Dedifferentiated amniotic fluid mesenchymal stem cell (primary cell): Measurements from ENCODE around the gene NDUFS8.

Experiments
- DNase-seq: peaks from one replicate; pipeline ENCODE4 v3.0.0-alpha.2; 2016; ENCODE audit errors: extremely low spot score

NDUFS8 gene

DNA sequence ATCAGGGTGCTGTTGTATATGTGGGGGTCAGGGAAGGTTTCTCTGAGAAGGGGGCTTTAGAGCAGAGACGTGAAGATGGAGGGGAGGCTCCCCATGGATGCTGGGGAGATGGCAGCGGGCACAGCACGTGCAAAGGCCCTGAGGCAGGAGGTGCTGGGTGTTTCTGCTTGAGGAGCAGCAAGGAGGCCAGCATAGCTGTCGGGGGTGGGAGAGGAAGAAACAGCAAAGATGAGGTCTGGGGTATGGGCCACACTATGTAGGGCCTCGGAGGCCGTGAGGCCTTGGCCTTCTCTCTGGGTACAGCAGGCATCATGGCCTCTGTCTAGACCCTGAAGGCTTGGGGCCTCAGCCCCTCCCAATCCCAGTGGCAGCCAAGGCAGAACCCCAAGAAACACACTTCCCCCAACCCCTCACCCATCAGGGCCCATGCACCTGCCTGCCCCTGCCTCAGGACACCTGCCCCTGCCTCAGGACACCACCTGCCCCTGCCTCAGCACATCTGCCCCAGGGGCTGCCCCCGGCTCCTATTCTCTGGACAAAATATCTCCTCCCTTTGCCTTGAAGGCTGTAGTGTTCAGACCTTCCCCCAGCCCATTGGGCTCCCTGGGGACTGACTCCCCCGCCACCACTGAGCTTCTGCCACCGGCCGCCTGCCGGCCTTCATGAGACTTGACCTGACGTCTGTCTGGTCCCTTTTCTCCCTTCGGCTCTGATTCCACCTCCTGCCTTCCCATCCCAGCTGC lies 14.1 kb upstream of the NDUFS8 start:
- DNase-seq, result no peak

- DNase-seq, result no peak
Observed at GRCh38 chr11:68016904-68017817, 13.3 kb upstream of the NDUFS8 start.

- no peak for DNase-seq
Observed at GRCh38 chr11:68017980-68018729, 12.3 kb upstream of the NDUFS8 start.

DNA sequence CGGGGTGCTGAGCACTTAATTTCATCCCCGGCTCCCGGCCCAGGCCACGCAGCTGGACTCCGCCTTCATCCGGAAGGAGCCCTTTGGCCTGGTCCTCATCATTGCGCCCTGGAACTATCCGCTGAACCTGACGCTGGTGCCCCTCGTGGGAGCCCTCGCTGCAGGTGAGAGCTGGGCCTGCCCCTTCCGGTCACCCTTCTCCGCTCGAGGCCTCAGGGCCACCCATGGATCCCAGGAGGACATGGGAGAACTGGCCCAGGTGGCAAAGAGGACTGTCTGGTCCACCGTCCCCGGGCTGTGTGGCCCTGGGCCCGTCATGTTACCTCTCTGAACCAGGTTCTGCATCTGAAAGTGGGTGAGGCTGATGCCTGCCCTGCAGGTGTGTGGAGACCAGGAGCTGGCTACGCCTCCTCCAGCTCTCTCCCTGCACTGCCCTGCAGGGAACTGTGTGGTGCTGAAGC lies 11.7 kb upstream of the NDUFS8 start:
- DNase-seq, result no peak

GRCh38 chr11:68019486-68019885 lies 11.0 kb upstream of the NDUFS8 start:
- no peak for DNase-seq

GRCh38 chr11:68020575-68020974 lies 9.9 kb upstream of the NDUFS8 start:
- no peak for DNase-seq

GRCh38 chr11:68021167-68021787 lies 9.2 kb upstream of the NDUFS8 start:
- no peak for DNase-seq

DNA sequence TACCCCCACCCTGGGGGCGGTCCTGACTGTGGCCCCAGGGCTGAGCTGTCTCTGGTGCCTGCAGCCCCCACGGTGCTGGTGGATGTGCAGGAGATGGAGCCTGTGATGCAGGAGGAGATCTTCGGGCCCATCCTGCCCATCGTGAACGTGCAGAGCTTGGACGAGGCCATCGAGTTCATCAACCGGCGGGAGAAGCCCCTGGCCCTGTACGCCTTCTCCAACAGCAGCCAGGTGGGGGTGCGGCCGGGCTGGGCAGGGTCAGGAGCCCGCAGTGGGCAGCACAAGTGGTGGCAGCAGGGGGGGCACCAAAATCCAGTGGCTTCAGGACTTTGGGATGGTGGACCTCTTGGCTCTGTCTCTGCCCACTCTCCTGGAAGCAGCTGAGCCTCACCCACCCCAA lies 8.0 kb upstream of the NDUFS8 start:
- DNase-seq, result no peak

DNA sequence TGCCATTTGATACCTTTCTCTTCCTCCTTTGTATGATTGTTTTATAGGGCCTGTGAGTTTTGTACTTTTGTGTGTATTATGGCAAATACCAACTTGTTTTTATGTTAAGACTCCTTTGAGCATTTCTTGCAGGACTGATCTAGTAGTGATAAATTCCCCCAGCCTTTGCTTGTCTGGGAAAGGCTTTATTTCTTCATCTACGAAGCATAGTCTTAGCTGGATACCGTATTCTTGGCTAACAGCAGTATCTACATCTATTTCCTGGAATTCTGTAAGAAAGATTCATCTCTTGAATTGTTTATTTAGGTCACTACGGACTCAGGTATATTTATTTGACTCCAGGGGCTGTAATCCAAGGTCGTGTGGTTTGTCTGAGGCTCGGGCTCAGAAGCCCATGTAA lies 6.0 kb upstream of the NDUFS8 start:
- no peak for DNase-seq

GRCh38 chr11:68025047-68025446 lies 5.4 kb upstream of the NDUFS8 start:
- DNase-seq, result no peak

GRCh38 chr11:68026391-68027105 lies 3.9 kb upstream of the NDUFS8 start:
- DNase-seq, result no peak

DNA sequence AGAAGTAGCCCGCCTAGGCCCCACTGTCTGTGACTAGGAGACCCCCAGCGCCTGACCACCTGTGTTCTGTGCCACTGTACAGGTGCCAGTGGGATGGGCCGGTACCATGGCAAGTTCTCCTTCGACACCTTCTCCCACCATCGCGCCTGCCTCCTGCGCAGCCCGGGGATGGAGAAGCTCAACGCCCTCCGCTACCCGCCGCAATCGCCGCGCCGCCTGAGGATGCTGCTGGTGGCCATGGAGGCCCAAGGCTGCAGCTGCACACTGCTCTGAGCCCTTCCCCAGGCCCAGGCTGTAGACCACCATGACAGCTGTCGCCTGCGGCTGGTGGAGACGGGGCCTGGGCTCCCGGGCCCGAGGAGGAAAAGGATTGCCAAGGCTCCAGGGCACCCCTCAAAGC lies 2.8 kb upstream of the NDUFS8 start:
- no peak for DNase-seq

DNA sequence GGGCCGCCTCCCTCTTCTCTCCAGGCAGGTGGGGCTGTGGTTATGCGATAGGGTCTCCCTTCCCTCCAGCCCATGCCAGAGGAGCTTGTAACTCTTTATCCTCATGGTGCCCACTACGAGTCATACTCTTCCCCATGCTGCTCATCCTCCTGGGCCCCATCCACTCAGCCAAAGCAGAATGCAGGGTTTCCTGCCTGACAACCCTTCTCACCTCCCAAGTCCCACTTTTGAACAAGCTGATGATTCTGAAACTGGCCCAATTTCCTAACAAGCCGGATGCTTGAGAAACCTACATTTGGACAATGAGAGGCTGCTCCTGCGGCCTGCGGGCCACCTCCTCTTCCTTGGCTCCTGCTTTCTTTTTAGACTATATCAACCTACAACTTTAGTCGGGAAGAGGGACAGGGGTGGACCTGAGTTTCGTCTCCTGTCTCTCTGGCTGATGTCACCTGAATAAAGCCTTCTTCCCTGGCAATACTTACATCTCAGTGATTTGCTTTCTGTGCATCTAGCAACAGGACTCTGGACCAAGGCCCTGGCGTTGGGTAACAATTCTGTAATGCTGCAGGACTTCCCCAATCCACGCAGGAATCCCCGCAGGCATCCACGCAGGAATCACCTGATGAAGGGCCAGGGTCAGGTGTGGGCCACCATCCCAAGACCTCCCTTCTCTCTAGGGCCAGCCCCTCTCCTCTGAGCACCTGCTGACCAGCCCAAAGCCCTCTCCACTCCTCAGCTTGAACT lies 1.5 kb upstream of the NDUFS8 start:
- no peak for DNase-seq

- DNase-seq, result no peak
Observed at GRCh38 chr11:68031144-68031464, 623 bp downstream of the NDUFS8 start.

GRCh38 chr11:68032003-68032402 lies 1.5 kb downstream of the NDUFS8 start:
- DNase-seq, result no peak

DNA sequence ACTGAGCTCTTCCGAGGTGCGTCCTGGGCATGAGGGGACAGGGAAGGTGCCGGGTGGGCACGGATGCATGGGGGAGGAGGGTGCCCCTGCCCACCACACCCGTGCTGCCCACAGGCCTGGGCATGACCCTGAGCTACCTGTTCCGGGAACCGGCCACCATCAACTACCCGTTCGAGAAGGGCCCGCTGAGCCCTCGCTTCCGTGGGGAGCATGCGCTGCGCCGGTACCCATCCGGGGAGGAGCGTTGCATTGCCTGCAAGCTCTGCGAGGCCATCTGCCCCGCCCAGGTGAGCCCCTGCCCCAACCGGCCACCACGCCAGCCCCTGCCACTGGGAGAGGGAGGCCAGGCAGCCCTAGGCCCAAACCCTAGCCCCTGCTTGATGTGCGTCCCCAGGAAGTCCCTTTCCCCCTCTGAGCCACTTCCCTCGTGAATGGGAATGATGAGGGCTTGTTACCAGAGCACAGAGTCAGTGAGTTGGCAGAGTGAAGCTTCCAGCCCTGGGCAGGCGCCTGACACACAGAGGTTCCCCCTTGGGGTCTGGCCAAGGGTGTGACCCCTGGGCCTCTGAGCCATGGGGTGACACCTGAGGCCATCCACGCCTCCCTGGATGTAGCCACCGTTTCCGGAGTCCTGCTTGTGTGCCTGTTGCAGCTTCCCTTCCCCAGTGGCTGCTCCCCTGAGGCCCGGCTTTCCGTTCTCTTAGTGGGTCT lies 2.7 kb downstream of the NDUFS8 start:
- DNase-seq, result no peak

- DNase-seq, result no peak
Observed at GRCh38 chr11:68033708-68034045, 3.2 kb downstream of the NDUFS8 start.

- DNase-seq, result no peak
Observed at GRCh38 chr11:68035266-68035876, 4.9 kb downstream of the NDUFS8 start.

DNA sequence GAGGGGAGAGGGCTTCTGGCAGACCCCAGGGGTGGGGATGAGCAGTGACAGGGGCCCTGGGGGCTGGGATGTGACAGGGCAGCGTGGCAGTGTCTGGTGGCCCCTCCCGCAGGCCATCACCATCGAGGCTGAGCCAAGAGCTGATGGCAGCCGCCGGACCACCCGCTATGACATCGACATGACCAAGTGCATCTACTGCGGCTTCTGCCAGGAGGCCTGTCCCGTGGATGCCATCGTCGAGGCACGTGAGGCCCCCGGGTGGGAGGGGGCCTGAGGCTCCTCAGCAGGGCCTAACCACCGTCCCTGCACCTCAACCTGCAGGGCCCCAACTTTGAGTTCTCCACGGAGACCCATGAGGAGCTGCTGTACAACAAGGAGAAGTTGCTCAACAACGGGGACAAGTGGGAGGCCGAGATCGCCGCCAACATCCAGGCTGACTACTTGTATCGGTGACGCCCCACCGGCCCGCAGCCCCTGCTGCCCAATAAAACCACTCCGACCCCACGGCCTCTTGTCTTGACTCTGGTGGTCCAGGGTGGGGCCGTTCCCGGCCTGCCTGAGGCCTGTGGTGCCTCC lies 5.7 kb downstream of the NDUFS8 start:
- no peak for DNase-seq
